Ishikawa (cell line): ENCODE data around the gene PHLDB2.

Experiments
- CEBPB ChIP-seq: IDR thresholded peaks from 2 replicates; pipeline ENCODE4 v1.6.1; 2012
- CREB1 ChIP-seq: IDR thresholded peaks from 2 replicates; pipeline ENCODE4 v1.6.1; 2012; ENCODE audit warnings: low read depth
- EGR1 ChIP-seq: IDR thresholded peaks from 2 replicates; pipeline ENCODE4 v1.6.1; 2012
- EP300 ChIP-seq: IDR thresholded peaks from 2 replicates; pipeline ENCODE4 v1.6.1; 2012; ENCODE audit warnings: borderline replicate concordance
- FOXM1 ChIP-seq: IDR thresholded peaks from 2 replicates; pipeline ENCODE4 v1.6.1; 2012; ENCODE audit warnings: low read depth, borderline replicate concordance
- MAX ChIP-seq: IDR thresholded peaks from 2 replicates; pipeline ENCODE4 v1.6.1; 2012
- NFIC ChIP-seq: IDR thresholded peaks from 2 replicates; pipeline ENCODE4 v1.6.1; 2012
- RAD21 ChIP-seq: IDR thresholded peaks from 2 replicates; pipeline ENCODE4 v1.6.1; 2012; ENCODE audit warnings: low read depth
- REST ChIP-seq: IDR thresholded peaks from 2 replicates; pipeline ENCODE4 v1.6.1; 2012; ENCODE audit warnings: low read depth, mild to moderate bottlenecking
- TAF1 ChIP-seq: IDR thresholded peaks from 2 replicates; pipeline ENCODE4 v1.6.1; 2012; ENCODE audit warnings: low read depth, mild to moderate bottlenecking
- TCF12 ChIP-seq: IDR thresholded peaks from 2 replicates; pipeline ENCODE4 v1.6.1; 2012; ENCODE audit warnings: low read depth
- TEAD4 ChIP-seq: IDR thresholded peaks from 2 replicates; pipeline ENCODE4 v1.6.1; 2012
- YY1 ChIP-seq: IDR thresholded peaks from 2 replicates; pipeline ENCODE4 v1.6.1; 2012; ENCODE audit warnings: low read depth
- ZBTB7A ChIP-seq: IDR thresholded peaks from 2 replicates; pipeline ENCODE4 v1.6.1; 2012; ENCODE audit warnings: low read depth

GRCh38 chr3:111944372-111944771 lies 85.3 kb downstream of the PHLDB2 start:
- TF ChIP-seq CEBPB, result no peak
- no peak for TF ChIP-seq NFIC
- TF ChIP-seq REST, result no peak
- no peak for TF ChIP-seq FOXM1
- no peak for TF ChIP-seq ZBTB7A
- no peak for TF ChIP-seq TCF12
- TF ChIP-seq TAF1, result no peak
- TF ChIP-seq YY1, result no peak
- TF ChIP-seq EP300, result no peak
- TF ChIP-seq EGR1, result no peak
- TF ChIP-seq RAD21, result no peak
- no peak for TF ChIP-seq CREB1
- no peak for TF ChIP-seq TEAD4
- TF ChIP-seq MAX, result no peak
